ENCODE data around the gene PXDC1.
A peak's percentile ranks its signal among the peaks of the same experiment; 100 is the strongest.

The PXDC1 gene

GRCh38 chr6:3742426-3743344 is 8.8 kb downstream of the PXDC1 start:
- WGBS, 2 donors (ENCODE audit: extremely low coverage in 2 of 2, insufficient read length in 2 of 2, insufficient replicate concordance in 1 of 2), result no CpG with 5 or more reads among the region's 37 CpGs
- Histone ChIP-seq H2BK15ac (ENCODE audit: low read length) (no peak overlapping the region), H3K27ac (replicated peaks; ENCODE audit: low read length) (no peak overlapping the region), H3K23ac (ENCODE audit: low read depth, low read length, poor library complexity) (no peak overlapping the region), H3K27me3 (ENCODE audit: control insufficient read depth in 3 of 3, insufficient read depth in 3 of 3, low read depth in 1 of 3, low read length in 3 of 3) (peaks cover 0 to 6% (median 0%) of the 10 kb centered on the region in 3 experiments), H4K91ac (ENCODE audit: low read depth, low read length, poor library complexity) (no peak overlapping the region), H2BK12ac (ENCODE audit: low read length) (no peak overlapping the region), H3K4me1 (ENCODE audit: control insufficient read depth in 2 of 2, insufficient read depth in 1 of 2, low read depth in 1 of 2, low read length in 2 of 2) (peaks cover 0 to 14% of the 10 kb centered on the region in 2 donors), H3K18ac (ENCODE audit: low read length) (no peak overlapping the region), H2AFZ (ENCODE audit: low read length) (peak overlapping the region; percentile 30), H3K14ac (ENCODE audit: low read length) (peak overlapping the region; percentile 27), H2AK5ac (ENCODE audit: low read depth, low read length) (no peak overlapping the region), H3K79me1 (ENCODE audit: low read depth, low read length) (peaks cover 3% of the 10 kb centered on the region), H2BK120ac (ENCODE audit: low read depth, low read length) (no peak overlapping the region), H3K9me3 (replicated peaks in 1 of 2; ENCODE audit: control insufficient read depth in 2 of 2, insufficient read depth in 1 of 2, low read depth in 1 of 2, low read length in 2 of 2) (no peaks in the 10 kb centered on the region), H2BK5ac (ENCODE audit: low read length) (no peak overlapping the region), H3K4ac (ENCODE audit: low read length) (no peak overlapping the region), H3K9ac (ENCODE audit: low read depth, low read length, poor library complexity) (no peak overlapping the region), H3K4me2 (ENCODE audit: insufficient read depth, low read length, poor library complexity, severe bottlenecking) (no peak overlapping the region), H4K8ac (ENCODE audit: low read depth, low read length) (no peak overlapping the region), H3K36me3 (replicated peaks in 1 of 2; ENCODE audit: control insufficient read depth in 2 of 2, insufficient read depth in 2 of 2, low read length in 2 of 2) (peaks cover 0 to 55% of the 10 kb centered on the region in 2 donors), H3K4me3 (ENCODE audit: low read length in 2 of 2) (no peak overlapping the region)
- DNase-seq (ENCODE audit: low spot score), result peak; percentile 77

GRCh38 chr6:3742076-3742425 is 9.5 kb downstream of the PXDC1 start:
- no peak for DNase-seq (ENCODE audit: low spot score)
- H3K4ac ChIP-seq (ENCODE audit: low read length), result no peak overlapping the region
- peaks cover 0 to 6% (median 0%) of the 10 kb centered on the region in 3 experiments for H3K27me3 ChIP-seq (ENCODE audit: control insufficient read depth in 3 of 3, insufficient read depth in 3 of 3, low read depth in 1 of 3, low read length in 3 of 3)
- no peak overlapping the region for H3K9ac ChIP-seq (ENCODE audit: low read depth, low read length, poor library complexity)
- WGBS, 2 donors (ENCODE audit: extremely low coverage in 2 of 2, insufficient read length in 2 of 2, insufficient replicate concordance in 1 of 2), result no CpG with 5 or more reads among the region's 3 CpGs
- no peak overlapping the region for H3K4me2 ChIP-seq (ENCODE audit: insufficient read depth, low read length, poor library complexity, severe bottlenecking)
- H4K8ac ChIP-seq (ENCODE audit: low read depth, low read length), result no peak overlapping the region
- H2BK120ac ChIP-seq (ENCODE audit: low read depth, low read length), result no peak overlapping the region
- H3K27ac ChIP-seq (replicated peaks; ENCODE audit: low read length), result no peak overlapping the region
- no peaks in the 10 kb centered on the region for H3K9me3 ChIP-seq (replicated peaks in 1 of 2; ENCODE audit: control insufficient read depth in 2 of 2, insufficient read depth in 1 of 2, low read depth in 1 of 2, low read length in 2 of 2)
- no peak overlapping the region for H2BK12ac ChIP-seq (ENCODE audit: low read length)
- H3K36me3 ChIP-seq (replicated peaks in 1 of 2; ENCODE audit: control insufficient read depth in 2 of 2, insufficient read depth in 2 of 2, low read length in 2 of 2), result peaks cover 0 to 55% of the 10 kb centered on the region in 2 donors
- peaks cover 3% of the 10 kb centered on the region for H3K79me1 ChIP-seq (ENCODE audit: low read depth, low read length)
- H4K91ac ChIP-seq (ENCODE audit: low read depth, low read length, poor library complexity), result no peak overlapping the region
- no peak overlapping the region for H3K14ac ChIP-seq (ENCODE audit: low read length)
- H3K4me1 ChIP-seq (ENCODE audit: control insufficient read depth in 2 of 2, insufficient read depth in 1 of 2, low read depth in 1 of 2, low read length in 2 of 2), result peaks cover 0 to 14% of the 10 kb centered on the region in 2 donors
- H3K18ac ChIP-seq (ENCODE audit: low read length), result no peak overlapping the region
- H3K23ac ChIP-seq (ENCODE audit: low read depth, low read length, poor library complexity), result no peak overlapping the region
- no peak overlapping the region for H2BK15ac ChIP-seq (ENCODE audit: low read length)
- no peak overlapping the region for H2BK5ac ChIP-seq (ENCODE audit: low read length)
- H2AK5ac ChIP-seq (ENCODE audit: low read depth, low read length), result no peak overlapping the region
- H3K4me3 ChIP-seq (ENCODE audit: low read length in 2 of 2), result no peak overlapping the region
- no peak overlapping the region for H2AFZ ChIP-seq (ENCODE audit: low read length)

GRCh38 chr6:3741477-3741871 is 10.0 kb downstream of the PXDC1 start:
- no peaks in the 10 kb centered on the region for H3K9me3 ChIP-seq (replicated peaks in 1 of 2; ENCODE audit: control insufficient read depth in 2 of 2, insufficient read depth in 1 of 2, low read depth in 1 of 2, low read length in 2 of 2)
- H2AK5ac ChIP-seq (ENCODE audit: low read depth, low read length), result no peak overlapping the region
- no peak overlapping the region for H3K23ac ChIP-seq (ENCODE audit: low read depth, low read length, poor library complexity)
- H3K4me3 ChIP-seq (ENCODE audit: low read length in 2 of 2), result no peak overlapping the region
- H4K91ac ChIP-seq (ENCODE audit: low read depth, low read length, poor library complexity), result no peak overlapping the region
- no peak overlapping the region for H4K8ac ChIP-seq (ENCODE audit: low read depth, low read length)
- DNase-seq (ENCODE audit: low spot score), result no peak
- H2BK5ac ChIP-seq (ENCODE audit: low read length), result no peak overlapping the region
- H2BK120ac ChIP-seq (ENCODE audit: low read depth, low read length), result no peak overlapping the region
- peaks cover 0 to 56% of the 10 kb centered on the region in 2 donors for H3K36me3 ChIP-seq (replicated peaks in 1 of 2; ENCODE audit: control insufficient read depth in 2 of 2, insufficient read depth in 2 of 2, low read length in 2 of 2)
- no peak overlapping the region for H3K27ac ChIP-seq (replicated peaks; ENCODE audit: low read length)
- no peak overlapping the region for H2BK12ac ChIP-seq (ENCODE audit: low read length)
- H3K14ac ChIP-seq (ENCODE audit: low read length), result no peak overlapping the region
- H2BK15ac ChIP-seq (ENCODE audit: low read length), result no peak overlapping the region
- peak overlapping the region; percentile 9 for H3K18ac ChIP-seq (ENCODE audit: low read length)
- H2AFZ ChIP-seq (ENCODE audit: low read length), result no peak overlapping the region
- H3K4ac ChIP-seq (ENCODE audit: low read length), result no peak overlapping the region
- peaks cover 3% of the 10 kb centered on the region for H3K79me1 ChIP-seq (ENCODE audit: low read depth, low read length)
- H3K4me2 ChIP-seq (ENCODE audit: insufficient read depth, low read length, poor library complexity, severe bottlenecking), result no peak overlapping the region
- H3K9ac ChIP-seq (ENCODE audit: low read depth, low read length, poor library complexity), result no peak overlapping the region
- H3K4me1 ChIP-seq (ENCODE audit: control insufficient read depth in 2 of 2, insufficient read depth in 1 of 2, low read depth in 1 of 2, low read length in 2 of 2), result peaks cover 0 to 14% of the 10 kb centered on the region in 2 donors
- WGBS, 2 donors (ENCODE audit: extremely low coverage in 2 of 2, insufficient read length in 2 of 2, insufficient replicate concordance in 1 of 2), result no CpG with 5 or more reads among the region's 13 CpGs
- H3K27me3 ChIP-seq (ENCODE audit: control insufficient read depth in 3 of 3, insufficient read depth in 3 of 3, low read depth in 1 of 3, low read length in 3 of 3), result peaks cover 0 to 6% (median 0%) of the 10 kb centered on the region in 3 experiments
